Measurements from ENCODE around the gene UBAC1.
"Not testable (repeated sequence)": the region's sequence is repeated elsewhere in the genome, so short reads cannot be mapped to it uniquely, and the experiment has no call there.

The UBAC1 gene

DNA sequence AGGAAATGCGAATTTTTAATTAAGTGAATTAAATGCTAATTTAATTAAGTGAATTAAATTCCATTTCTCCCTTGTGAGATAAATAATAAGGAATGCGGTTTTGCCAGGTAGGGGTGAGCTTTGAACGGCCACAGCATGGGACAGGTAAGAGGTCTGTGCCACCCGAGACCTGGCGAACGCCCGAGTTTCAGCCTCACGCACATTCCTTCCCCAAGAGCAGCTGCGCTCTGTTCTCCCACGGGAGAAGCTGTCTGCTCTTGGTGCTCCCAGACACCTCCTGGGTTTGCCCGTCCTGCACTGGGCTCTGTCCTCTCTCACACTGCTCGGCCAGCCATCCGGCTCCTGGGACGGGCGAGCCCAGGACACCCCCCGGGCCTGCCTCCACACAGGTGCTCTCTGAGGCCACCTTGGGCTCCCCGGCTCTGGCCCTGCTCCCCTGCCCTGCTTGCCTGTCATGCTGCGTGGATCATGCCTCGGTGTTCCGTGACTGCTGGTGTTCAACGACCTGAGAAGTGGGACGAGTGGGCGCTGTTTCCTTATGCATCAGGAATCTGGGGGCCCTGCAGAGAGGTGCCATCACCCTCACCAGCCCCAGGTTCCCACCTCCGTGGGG lies 40.1 kb downstream of the UBAC1 start:
- no peak for DNase-seq (ENCODE audit: low spot score)

- no peak for DNase-seq (ENCODE audit: low spot score)
Observed at GRCh38 chr9:135920256-135920930, 40.8 kb downstream of the UBAC1 start.

DNA sequence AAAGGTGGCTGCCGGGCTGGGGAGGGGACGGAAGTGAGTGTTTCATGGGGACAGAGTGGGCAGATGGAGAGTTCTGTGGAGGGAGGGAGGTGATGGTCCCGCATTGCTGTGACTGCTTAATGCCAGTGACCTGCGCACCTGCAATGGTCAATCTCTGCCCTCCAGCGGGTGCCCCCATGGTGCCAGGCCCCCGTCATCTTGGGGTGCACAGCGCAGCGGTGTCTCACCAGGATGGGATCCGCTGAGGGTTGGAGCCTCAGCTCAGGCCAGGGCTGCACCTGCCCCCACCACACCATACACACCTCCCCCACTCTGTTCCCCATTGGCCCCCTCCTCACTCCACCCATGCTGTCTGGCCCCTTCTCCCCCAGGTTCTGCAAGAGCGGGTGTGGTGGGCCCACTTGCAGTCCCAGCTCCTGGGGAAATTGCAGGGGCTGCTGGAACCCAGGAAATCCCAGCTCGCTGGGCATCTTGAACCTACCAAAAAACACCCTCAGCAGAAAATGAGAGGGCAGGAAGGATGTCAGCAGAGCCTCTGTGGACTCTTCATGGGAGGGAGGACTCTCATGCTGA lies 41.8 kb downstream of the UBAC1 start:
- no peak for DNase-seq (ENCODE audit: low spot score)

DNA sequence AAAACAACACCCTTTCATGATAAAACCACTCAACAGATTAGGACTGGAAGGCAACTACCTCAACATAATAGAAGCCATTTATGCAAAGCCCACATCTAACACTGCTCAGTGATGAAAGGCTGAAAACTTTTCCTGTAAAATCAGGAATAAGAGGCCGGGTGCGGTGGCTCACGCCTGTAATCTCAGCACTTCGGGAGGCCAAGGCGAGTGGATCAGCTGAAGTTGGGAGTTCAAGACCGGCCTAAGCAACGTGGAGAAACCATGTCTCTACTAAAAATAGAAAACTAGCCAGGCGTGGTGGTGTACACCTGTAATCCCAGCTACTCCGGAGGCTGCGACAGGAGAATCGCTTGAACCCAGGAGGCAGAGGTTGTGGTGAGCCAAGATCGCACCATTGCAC lies 44.9 kb downstream of the UBAC1 start:
- DNase-seq (ENCODE audit: low spot score): not testable (repeated sequence)

- DNase-seq (ENCODE audit: low spot score): no peak
Observed at GRCh38 chr9:135914921-135915320, 46.3 kb downstream of the UBAC1 start.

GRCh38 chr9:135911233-135911632 lies 49.9 kb downstream of the UBAC1 start:
- DNase-seq (ENCODE audit: low spot score): not testable (repeated sequence)

DNA sequence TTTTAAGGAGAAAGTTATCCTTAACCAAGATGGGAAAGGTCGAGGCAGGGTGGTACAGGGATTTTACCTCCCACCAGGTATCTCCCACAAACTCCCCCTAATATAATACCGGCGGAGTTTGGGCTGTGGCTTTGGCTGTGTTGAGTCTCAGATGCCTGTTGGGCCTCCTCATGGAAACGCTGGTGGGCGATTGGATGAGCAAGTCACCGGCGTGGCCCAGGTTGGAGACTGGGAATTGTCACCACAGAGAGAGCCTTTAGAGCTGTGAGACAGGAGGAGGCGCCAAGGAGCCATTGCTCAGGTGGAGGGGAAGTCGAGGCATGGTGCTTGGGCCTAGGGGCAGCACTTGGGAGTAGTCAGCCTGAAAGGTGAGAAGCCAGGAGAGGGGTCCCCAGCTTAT lies 50.4 kb downstream of the UBAC1 start:
- DNase-seq (ENCODE audit: low spot score): no peak

- DNase-seq (ENCODE audit: low spot score): no peak
Observed at GRCh38 chr9:135910216-135910615, 51.0 kb downstream of the UBAC1 start.

DNA sequence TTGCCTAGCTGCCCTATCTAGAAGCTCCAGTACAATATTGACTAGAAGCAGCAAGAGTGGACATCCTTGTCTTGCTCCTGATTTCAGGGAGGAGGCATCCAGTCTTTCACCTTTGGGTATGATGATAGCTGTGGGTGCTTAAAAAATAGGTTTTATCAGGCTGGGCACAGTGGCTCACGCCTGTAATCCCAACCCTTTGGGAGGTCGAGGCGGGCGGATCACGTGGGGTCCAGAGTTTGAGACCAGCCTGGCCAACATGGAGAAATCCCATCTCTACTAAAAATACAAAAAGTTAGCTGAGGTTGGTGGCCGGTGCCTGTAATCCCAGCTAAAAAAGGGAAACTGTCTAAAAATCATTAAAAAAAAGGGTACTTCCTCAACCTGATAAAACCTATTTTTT lies 51.8 kb downstream of the UBAC1 start:
- no peak for DNase-seq (ENCODE audit: low spot score)

- peak; percentile 85 for DNase-seq (ENCODE audit: low spot score)
Observed at GRCh38 chr9:135908754-135909204, 52.4 kb downstream of the UBAC1 start.

DNA sequence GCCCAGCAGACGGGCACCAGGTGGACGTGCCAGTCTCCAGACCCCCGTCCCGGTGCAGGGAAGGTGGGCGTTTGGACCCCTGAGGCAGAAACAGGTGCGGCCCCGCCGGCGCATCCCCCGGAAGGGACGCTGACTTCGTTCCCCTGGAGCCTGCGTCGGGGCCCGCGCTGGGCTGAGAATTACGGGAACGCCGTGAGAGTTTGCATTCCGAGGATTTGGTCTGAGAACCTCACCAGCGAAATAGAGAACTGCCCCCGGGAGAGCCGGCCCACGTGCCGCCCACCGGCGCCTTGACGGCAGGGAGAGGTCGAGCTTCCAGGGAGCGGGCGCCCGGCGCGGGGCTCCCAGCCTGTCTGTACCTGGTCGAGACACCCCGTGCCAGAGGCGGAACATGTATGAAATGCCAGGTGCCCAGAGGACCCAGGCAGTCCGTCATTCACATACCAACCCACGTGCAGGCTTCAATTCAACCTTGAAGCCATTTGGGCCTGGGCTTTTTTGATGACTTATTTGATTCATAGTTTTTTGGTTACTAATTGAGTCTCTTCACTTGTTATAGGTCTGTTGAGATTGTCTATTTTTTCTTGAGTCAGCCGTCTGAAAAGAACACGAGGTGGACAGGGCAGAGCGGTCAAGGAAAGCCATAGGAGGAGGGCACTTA lies 53.0 kb downstream of the UBAC1 start:
- peak; percentile 65 for DNase-seq (ENCODE audit: low spot score)

DNA sequence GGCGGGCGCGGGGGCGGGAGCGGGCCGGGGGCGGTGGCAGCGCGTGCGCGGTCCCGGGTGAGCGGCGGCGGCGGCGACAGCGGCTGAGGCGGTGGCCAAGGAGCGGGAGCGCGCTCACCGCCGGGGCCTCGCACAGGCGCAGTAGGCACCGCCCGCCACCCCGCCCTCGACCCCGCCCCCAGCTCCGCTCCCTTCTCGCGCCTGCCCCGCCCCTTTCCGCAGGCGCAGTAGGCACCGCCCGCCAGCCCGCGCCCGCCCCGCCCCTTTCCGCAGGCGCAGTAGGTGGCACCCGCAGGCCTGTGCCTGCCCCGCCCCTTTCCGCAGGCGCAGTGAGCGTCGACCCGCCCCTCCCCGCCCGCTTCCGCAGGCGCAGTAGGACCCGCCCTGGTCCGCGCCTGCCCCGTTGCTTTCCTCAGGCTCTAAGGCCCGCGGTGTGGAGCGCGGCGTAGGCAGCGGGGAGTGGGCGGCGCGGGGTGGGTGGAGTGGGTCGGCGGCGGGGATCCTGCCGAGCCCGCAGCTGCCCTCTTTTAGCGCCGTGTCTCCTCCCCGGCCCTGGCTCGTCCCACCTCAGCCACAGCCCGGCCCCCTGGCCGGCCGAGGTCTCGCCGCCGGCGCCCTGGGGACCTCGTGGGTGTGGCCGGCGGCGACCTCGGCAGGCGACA lies 53.6 kb downstream of the UBAC1 start, which contains the start of gene CAMSAP1:
Gene CAMSAP1 (minus strand): TSS at position 116 of the 662 bp plus-strand sequence. CDS start 387 bp downstream, outside the sequence.
- DNase-seq (ENCODE audit: low spot score): peak; percentile 94

GRCh38 chr9:135907006-135907430 lies 54.2 kb downstream of the UBAC1 start:
- no peak for DNase-seq (ENCODE audit: low spot score)

DNA sequence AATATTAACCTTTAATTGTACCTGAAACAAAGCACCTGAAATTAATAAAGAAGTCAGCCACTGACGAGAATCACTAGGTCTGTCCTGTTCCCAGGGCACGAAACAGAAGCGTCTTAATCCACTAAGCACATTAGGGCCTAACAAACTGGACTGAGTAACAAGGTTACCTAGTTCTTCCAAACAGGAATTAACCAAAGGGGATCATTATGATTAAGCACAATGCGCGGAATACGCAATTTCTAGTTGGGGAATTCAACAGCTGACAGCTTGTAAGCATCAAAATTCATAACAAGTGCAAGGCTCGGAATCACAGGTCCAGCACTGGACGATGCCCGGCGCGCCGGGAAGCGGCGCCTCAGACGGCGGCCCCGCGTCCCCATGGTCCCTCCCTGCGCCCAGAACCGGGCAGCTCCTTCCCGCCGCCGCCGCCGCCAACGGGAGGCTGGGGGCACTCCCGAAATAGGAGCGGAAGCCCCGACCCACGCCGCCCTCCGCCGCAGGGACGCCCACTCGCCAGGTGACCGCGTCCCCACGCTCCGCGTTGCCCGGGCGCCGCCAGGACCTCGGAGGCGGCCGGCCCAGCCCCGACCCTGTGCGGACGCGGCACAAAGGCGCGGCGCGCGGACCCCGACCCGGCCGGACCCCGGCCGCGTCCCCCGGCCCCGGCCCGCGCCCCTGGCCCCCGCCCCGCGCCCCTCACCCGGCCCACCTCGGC lies 54.7 kb downstream of the UBAC1 start:
- DNase-seq (ENCODE audit: low spot score): peak; percentile 40

- peak; percentile 57 for DNase-seq (ENCODE audit: low spot score)
Observed at GRCh38 chr9:135905380-135906258, 55.6 kb downstream of the UBAC1 start.

- no peak for DNase-seq (ENCODE audit: low spot score)
Observed at GRCh38 chr9:135903786-135904520, 57.2 kb downstream of the UBAC1 start.

- no peak for DNase-seq (ENCODE audit: low spot score)
Observed at GRCh38 chr9:135903358-135903656, 57.9 kb downstream of the UBAC1 start.

- no peak for DNase-seq (ENCODE audit: low spot score)
Observed at GRCh38 chr9:135902655-135903357, 58.4 kb downstream of the UBAC1 start.

DNA sequence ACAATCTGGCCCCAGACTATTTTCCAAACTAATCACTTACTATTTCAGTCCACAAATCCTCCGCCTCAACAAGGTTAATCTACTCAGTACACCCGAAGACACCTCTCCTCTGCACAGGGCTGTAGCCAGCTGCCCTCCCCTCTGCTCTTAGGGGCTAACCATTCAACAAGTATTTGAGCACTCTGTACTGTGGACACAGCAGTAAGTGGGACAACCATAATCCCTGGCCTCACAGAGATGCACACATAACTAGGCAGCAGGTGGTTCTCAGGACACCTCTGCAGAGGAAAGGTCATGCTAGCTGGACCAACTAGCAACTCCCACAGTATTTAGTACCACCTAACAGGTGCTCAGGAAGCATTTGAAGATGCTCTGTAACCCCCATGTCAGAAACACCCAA lies 59.3 kb downstream of the UBAC1 start:
- DNase-seq (ENCODE audit: low spot score): no peak

Data from kidney tubule cell (primary cell).